ENCODE results near the gene RNASE1.
A peak's percentile ranks its signal among the peaks of the same experiment; 100 is the strongest.

The RNASE1 gene

GRCh38 chr14:20774258-20774824 is 28.3 kb downstream of the RNASE1 start:
- no peak overlapping the region for H2BK5ac ChIP-seq (ENCODE audit: low read depth, low read length, poor library complexity)
- no peak for DNase-seq
- no peaks in the 10 kb centered on the region for H3K36me3 ChIP-seq (ENCODE audit: control insufficient read depth in 1 of 2, insufficient read depth in 2 of 2, low read length in 2 of 2)
- H3K27ac ChIP-seq (ENCODE audit: low read depth, low read length) = no peak overlapping the region
- no peak overlapping the region for H4K12ac ChIP-seq (ENCODE audit: low read depth, low read length)
- no peak overlapping the region for H3K4me3 ChIP-seq (ENCODE audit: low read depth, low read length)
- no peak overlapping the region for H2BK120ac ChIP-seq (ENCODE audit: insufficient read depth, low read length, poor library complexity)
- no peak overlapping the region for H3K4me2 ChIP-seq (ENCODE audit: low read length)
- no peak overlapping the region for H2AK5ac ChIP-seq (ENCODE audit: low read length)
- no CpG with 5 or more reads among the region's 5 CpGs for WGBS (ENCODE audit: extremely low coverage, insufficient coverage, insufficient read length)
- no peaks in the 10 kb centered on the region for H3K27me3 ChIP-seq (ENCODE audit: insufficient read depth, low read length)
- no peak overlapping the region for H4K91ac ChIP-seq (ENCODE audit: low read depth, low read length)
- H3K79me1 ChIP-seq (ENCODE audit: low read length) = peaks cover 2% of the 10 kb centered on the region
- H3K9me3 ChIP-seq (ENCODE audit: insufficient read depth, low read depth, low read length) = no peaks in the 10 kb centered on the region
- no peak overlapping the region for H2AFZ ChIP-seq (ENCODE audit: insufficient read depth, low read length, poor library complexity)
- no peak overlapping the region for H4K8ac ChIP-seq (ENCODE audit: low read depth, low read length)
- H3K14ac ChIP-seq (ENCODE audit: low read length) = no peak overlapping the region
- H3K4ac ChIP-seq (ENCODE audit: low read depth, low read length) = no peak overlapping the region
- no peaks in the 10 kb centered on the region for H3K79me2 ChIP-seq (ENCODE audit: control insufficient read depth, insufficient read depth, low read length, poor library complexity)
- H3K9ac ChIP-seq (ENCODE audit: low read length) = no peak overlapping the region
- no peak overlapping the region for H2BK12ac ChIP-seq (ENCODE audit: low read length)
- no peak overlapping the region for H3K23ac ChIP-seq (ENCODE audit: low read length)
- H3K18ac ChIP-seq (ENCODE audit: low read length) = no peak overlapping the region
- peaks cover 0 to 1% of the 10 kb centered on the region in 2 experiments for H3K4me1 ChIP-seq (ENCODE audit: control insufficient read depth in 1 of 2, insufficient read depth in 2 of 2, low read length in 2 of 2)

- H3K23ac ChIP-seq (ENCODE audit: low read length) = no peak overlapping the region
- peaks cover 0 to 12% of the 10 kb centered on the region in 2 experiments for H3K4me1 ChIP-seq (ENCODE audit: control insufficient read depth in 1 of 2, insufficient read depth in 2 of 2, low read length in 2 of 2)
- H3K79me1 ChIP-seq (ENCODE audit: low read length) = peaks cover 3% of the 10 kb centered on the region
- H3K4me2 ChIP-seq (ENCODE audit: low read length) = no peak overlapping the region
- H3K36me3 ChIP-seq (ENCODE audit: control insufficient read depth in 1 of 2, insufficient read depth in 2 of 2, low read length in 2 of 2) = no peaks in the 10 kb centered on the region
- DNase-seq = no peak
- H2BK120ac ChIP-seq (ENCODE audit: insufficient read depth, low read length, poor library complexity) = no peak overlapping the region
- H3K9ac ChIP-seq (ENCODE audit: low read length) = no peak overlapping the region
- no peak overlapping the region for H4K12ac ChIP-seq (ENCODE audit: low read depth, low read length)
- H3K18ac ChIP-seq (ENCODE audit: low read length) = no peak overlapping the region
- no CpG with 5 or more reads among the region's 3 CpGs for WGBS (ENCODE audit: extremely low coverage, insufficient coverage, insufficient read length)
- H3K4me3 ChIP-seq (ENCODE audit: low read depth, low read length) = no peak overlapping the region
- H4K91ac ChIP-seq (ENCODE audit: low read depth, low read length) = no peak overlapping the region
- no peak overlapping the region for H2AFZ ChIP-seq (ENCODE audit: insufficient read depth, low read length, poor library complexity)
- H3K9me3 ChIP-seq (ENCODE audit: insufficient read depth, low read depth, low read length) = no peaks in the 10 kb centered on the region
- no peak overlapping the region for H3K14ac ChIP-seq (ENCODE audit: low read length)
- H2BK12ac ChIP-seq (ENCODE audit: low read length) = no peak overlapping the region
- no peak overlapping the region for H4K8ac ChIP-seq (ENCODE audit: low read depth, low read length)
- no peak overlapping the region for H2AK5ac ChIP-seq (ENCODE audit: low read length)
- H3K27me3 ChIP-seq (ENCODE audit: insufficient read depth, low read length) = no peaks in the 10 kb centered on the region
- no peak overlapping the region for H3K4ac ChIP-seq (ENCODE audit: low read depth, low read length)
- no peaks in the 10 kb centered on the region for H3K79me2 ChIP-seq (ENCODE audit: control insufficient read depth, insufficient read depth, low read length, poor library complexity)
- no peak overlapping the region for H3K27ac ChIP-seq (ENCODE audit: low read depth, low read length)
- no peak overlapping the region for H2BK5ac ChIP-seq (ENCODE audit: low read depth, low read length, poor library complexity)
Observed at GRCh38 chr14:20772650-20773049, 30.0 kb downstream of the RNASE1 start.

GRCh38 chr14:20769421-20769820 is 33.2 kb downstream of the RNASE1 start:
- H2BK5ac ChIP-seq (ENCODE audit: low read depth, low read length, poor library complexity) = no peak overlapping the region
- H3K79me1 ChIP-seq (ENCODE audit: low read length) = peaks cover 1% of the 10 kb centered on the region
- no peak overlapping the region for H3K4ac ChIP-seq (ENCODE audit: low read depth, low read length)
- H3K36me3 ChIP-seq (ENCODE audit: control insufficient read depth in 1 of 2, insufficient read depth in 2 of 2, low read length in 2 of 2) = no peaks in the 10 kb centered on the region
- H4K91ac ChIP-seq (ENCODE audit: low read depth, low read length) = no peak overlapping the region
- no peak overlapping the region for H2BK12ac ChIP-seq (ENCODE audit: low read length)
- H3K14ac ChIP-seq (ENCODE audit: low read length) = no peak overlapping the region
- H3K9me3 ChIP-seq (ENCODE audit: insufficient read depth, low read depth, low read length) = no peaks in the 10 kb centered on the region
- no peak overlapping the region for H3K4me2 ChIP-seq (ENCODE audit: low read length)
- no peaks in the 10 kb centered on the region for H3K27me3 ChIP-seq (ENCODE audit: insufficient read depth, low read length)
- no peak overlapping the region for H3K23ac ChIP-seq (ENCODE audit: low read length)
- no peak overlapping the region for H4K8ac ChIP-seq (ENCODE audit: low read depth, low read length)
- no peak overlapping the region for H2AK5ac ChIP-seq (ENCODE audit: low read length)
- no peak overlapping the region for H2BK120ac ChIP-seq (ENCODE audit: insufficient read depth, low read length, poor library complexity)
- H4K12ac ChIP-seq (ENCODE audit: low read depth, low read length) = no peak overlapping the region
- peaks cover 0 to 11% of the 10 kb centered on the region in 2 experiments for H3K4me1 ChIP-seq (ENCODE audit: control insufficient read depth in 1 of 2, insufficient read depth in 2 of 2, low read length in 2 of 2)
- no peak for DNase-seq
- no peak overlapping the region for H3K18ac ChIP-seq (ENCODE audit: low read length)
- H3K4me3 ChIP-seq (ENCODE audit: low read depth, low read length) = no peak overlapping the region
- no CpG with 5 or more reads among the region's 3 CpGs for WGBS (ENCODE audit: extremely low coverage, insufficient coverage, insufficient read length)
- H3K27ac ChIP-seq (ENCODE audit: low read depth, low read length) = no peak overlapping the region
- H3K9ac ChIP-seq (ENCODE audit: low read length) = no peak overlapping the region
- H2AFZ ChIP-seq (ENCODE audit: insufficient read depth, low read length, poor library complexity) = no peak overlapping the region
- no peaks in the 10 kb centered on the region for H3K79me2 ChIP-seq (ENCODE audit: control insufficient read depth, insufficient read depth, low read length, poor library complexity)

GRCh38 chr14:20768593-20768892 is 34.1 kb downstream of the RNASE1 start:
- H3K27ac ChIP-seq (ENCODE audit: low read depth, low read length) = peak overlapping the region; percentile 13
- WGBS (ENCODE audit: extremely low coverage, insufficient coverage, insufficient read length) = no CpG with 5 or more reads among the region's 3 CpGs
- no peaks in the 10 kb centered on the region for H3K27me3 ChIP-seq (ENCODE audit: insufficient read depth, low read length)
- H3K4ac ChIP-seq (ENCODE audit: low read depth, low read length) = no peak overlapping the region
- H3K18ac ChIP-seq (ENCODE audit: low read length) = no peak overlapping the region
- H3K14ac ChIP-seq (ENCODE audit: low read length) = no peak overlapping the region
- H4K91ac ChIP-seq (ENCODE audit: low read depth, low read length) = no peak overlapping the region
- H2BK12ac ChIP-seq (ENCODE audit: low read length) = no peak overlapping the region
- no peaks in the 10 kb centered on the region for H3K9me3 ChIP-seq (ENCODE audit: insufficient read depth, low read depth, low read length)
- no peak overlapping the region for H3K9ac ChIP-seq (ENCODE audit: low read length)
- H3K4me1 ChIP-seq (ENCODE audit: control insufficient read depth in 1 of 2, insufficient read depth in 2 of 2, low read length in 2 of 2) = peaks cover 2 to 11% of the 10 kb centered on the region in 2 experiments
- no peak for DNase-seq
- no peaks in the 10 kb centered on the region for H3K79me2 ChIP-seq (ENCODE audit: control insufficient read depth, insufficient read depth, low read length, poor library complexity)
- H2AK5ac ChIP-seq (ENCODE audit: low read length) = no peak overlapping the region
- no peak overlapping the region for H3K23ac ChIP-seq (ENCODE audit: low read length)
- no peaks in the 10 kb centered on the region for H3K36me3 ChIP-seq (ENCODE audit: control insufficient read depth in 1 of 2, insufficient read depth in 2 of 2, low read length in 2 of 2)
- H2BK5ac ChIP-seq (ENCODE audit: low read depth, low read length, poor library complexity) = no peak overlapping the region
- H3K79me1 ChIP-seq (ENCODE audit: low read length) = peaks cover 1% of the 10 kb centered on the region
- no peak overlapping the region for H2BK120ac ChIP-seq (ENCODE audit: insufficient read depth, low read length, poor library complexity)
- H4K8ac ChIP-seq (ENCODE audit: low read depth, low read length) = no peak overlapping the region
- no peak overlapping the region for H3K4me3 ChIP-seq (ENCODE audit: low read depth, low read length)
- no peak overlapping the region for H4K12ac ChIP-seq (ENCODE audit: low read depth, low read length)
- H2AFZ ChIP-seq (ENCODE audit: insufficient read depth, low read length, poor library complexity) = no peak overlapping the region
- no peak overlapping the region for H3K4me2 ChIP-seq (ENCODE audit: low read length)

Data from trophoblast cell (in vitro differentiated cells and primary cell).